PFSK-1 (cell line): ENCODE data around the gene FAM131B. TPM values are rescaled to one million over a fixed set of nuclear protein-coding genes. Genes with fewer than 3 reads are reported as not detected.

Experiments used
- FOXP2 ChIP-seq: optimal IDR thresholded peaks from 2 replicates; pipeline ENCODE3; 2011; ENCODE audit warnings: borderline replicate concordance, control low read depth, inconsistent platforms; ENCODE audit not compliant: insufficient read depth; ENCODE audit errors: extremely low read length, extremely low read depth
- POLR2AphosphoS5 ChIP-seq: IDR thresholded peaks from 2 replicates; pipeline ENCODE4 v1.6.1; 2012; ENCODE audit warnings: low read depth, mild to moderate bottlenecking, control low read depth, low read length, moderate library complexity
- SIN3A ChIP-seq: IDR thresholded peaks from 2 replicates; pipeline ENCODE4 v1.6.1; 2012; ENCODE audit warnings: mild to moderate bottlenecking, low read length, moderate library complexity, borderline replicate concordance; ENCODE audit not compliant: insufficient read depth
- TAF1 ChIP-seq: IDR thresholded peaks from 2 replicates; pipeline ENCODE4 v1.6.1; 2012; ENCODE audit warnings: low read length, control low read depth, borderline replicate concordance; ENCODE audit not compliant: insufficient read depth
- polyA plus RNA-seq: library from polyadenylated mRNA; unstranded; fragments of >200 nt; gene quantifications from one replicate; pipeline ENCODE4 v1.2.1, GENCODE V29; 2012; ENCODE audit warnings: low read depth, missing spikeins; ENCODE audit not compliant: insufficient read length
- TF ChIP-seq, protein P1 (sequence below), 2 experiments: IDR thresholded peaks; 2 replicates each; pipeline versions ENCODE4 v1.6.1 to v1.8.0; 2011 to 2012; ENCODE audit warnings: low read depth in 2 of 2, low read length in 2 of 2, control low read depth in 1 of 2, inconsistent platforms in 1 of 2, mild to moderate bottlenecking in 1 of 2, moderate library complexity in 1 of 2; ENCODE audit not compliant: insufficient read depth in 1 of 2

Gene FAM131B
- 0.15 TPM for polyA plus RNA-seq

DNA sequence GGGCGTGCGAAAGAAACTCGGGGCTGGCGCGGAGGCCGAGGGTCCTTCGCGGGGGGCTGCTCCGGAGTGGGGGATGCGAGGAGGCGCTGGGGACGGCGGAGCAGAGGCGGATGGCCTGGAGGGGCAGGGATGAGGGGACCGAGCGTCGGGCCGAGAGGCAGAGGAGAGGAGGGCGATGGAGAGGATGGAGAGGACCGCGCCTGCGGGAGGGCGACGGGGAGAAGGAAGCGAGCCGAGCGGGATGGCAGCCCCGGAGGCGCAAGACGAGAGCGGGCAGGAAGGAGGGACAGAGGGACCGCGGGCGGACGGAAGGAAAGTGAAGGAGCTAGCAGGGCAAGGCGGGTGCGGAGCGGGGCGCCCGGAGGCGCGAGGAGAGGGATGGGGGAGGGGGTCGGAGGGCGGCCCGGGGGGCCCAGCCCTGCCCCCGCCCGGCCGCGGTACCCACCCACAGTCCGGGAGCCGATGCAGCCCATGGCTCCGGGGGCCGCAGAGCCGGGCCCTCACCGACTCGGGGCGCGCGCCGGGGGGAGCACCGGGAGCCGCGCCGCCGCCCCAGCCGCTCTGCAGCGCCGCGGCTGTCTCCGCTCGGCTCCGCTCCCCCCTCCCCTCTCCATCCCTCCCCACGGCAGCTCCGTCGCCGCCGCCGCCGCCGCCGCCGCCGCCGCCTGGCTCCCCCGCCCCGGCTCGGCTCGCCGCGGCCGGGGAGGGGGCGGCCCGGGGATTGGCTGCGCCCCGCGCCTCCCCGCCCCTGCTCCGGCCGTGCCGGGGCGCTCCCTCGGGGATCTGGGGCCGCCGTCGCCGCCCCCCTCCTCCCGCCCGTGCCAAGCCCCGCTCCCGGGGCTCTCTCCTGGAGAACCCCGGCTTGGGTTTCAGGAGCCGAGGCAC is at the start of gene FAM131B:
Gene FAM131B, minus strand, starts transcription at position 583 of the 885 bp plus-strand sequence. Its CDS starts 110 bp downstream, at position 473.
- TF ChIP-seq TAF1 (no peak), FOXP2 (no peak), POLR2AphosphoS5 (no peak), SIN3A (no peak)
- TF ChIP-seq, protein P1, sequence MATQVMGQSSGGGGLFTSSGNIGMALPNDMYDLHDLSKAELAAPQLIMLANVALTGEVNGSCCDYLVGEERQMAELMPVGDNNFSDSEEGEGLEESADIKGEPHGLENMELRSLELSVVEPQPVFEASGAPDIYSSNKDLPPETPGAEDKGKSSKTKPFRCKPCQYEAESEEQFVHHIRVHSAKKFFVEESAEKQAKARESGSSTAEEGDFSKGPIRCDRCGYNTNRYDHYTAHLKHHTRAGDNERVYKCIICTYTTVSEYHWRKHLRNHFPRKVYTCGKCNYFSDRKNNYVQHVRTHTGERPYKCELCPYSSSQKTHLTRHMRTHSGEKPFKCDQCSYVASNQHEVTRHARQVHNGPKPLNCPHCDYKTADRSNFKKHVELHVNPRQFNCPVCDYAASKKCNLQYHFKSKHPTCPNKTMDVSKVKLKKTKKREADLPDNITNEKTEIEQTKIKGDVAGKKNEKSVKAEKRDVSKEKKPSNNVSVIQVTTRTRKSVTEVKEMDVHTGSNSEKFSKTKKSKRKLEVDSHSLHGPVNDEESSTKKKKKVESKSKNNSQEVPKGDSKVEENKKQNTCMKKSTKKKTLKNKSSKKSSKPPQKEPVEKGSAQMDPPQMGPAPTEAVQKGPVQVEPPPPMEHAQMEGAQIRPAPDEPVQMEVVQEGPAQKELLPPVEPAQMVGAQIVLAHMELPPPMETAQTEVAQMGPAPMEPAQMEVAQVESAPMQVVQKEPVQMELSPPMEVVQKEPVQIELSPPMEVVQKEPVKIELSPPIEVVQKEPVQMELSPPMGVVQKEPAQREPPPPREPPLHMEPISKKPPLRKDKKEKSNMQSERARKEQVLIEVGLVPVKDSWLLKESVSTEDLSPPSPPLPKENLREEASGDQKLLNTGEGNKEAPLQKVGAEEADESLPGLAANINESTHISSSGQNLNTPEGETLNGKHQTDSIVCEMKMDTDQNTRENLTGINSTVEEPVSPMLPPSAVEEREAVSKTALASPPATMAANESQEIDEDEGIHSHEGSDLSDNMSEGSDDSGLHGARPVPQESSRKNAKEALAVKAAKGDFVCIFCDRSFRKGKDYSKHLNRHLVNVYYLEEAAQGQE (IDR thresholded peaks at IDR 0.05; ENCODE audit: insufficient read depth in 1 of 2, low read depth in 2 of 2, low read length in 2 of 2) = no peak

DNA sequence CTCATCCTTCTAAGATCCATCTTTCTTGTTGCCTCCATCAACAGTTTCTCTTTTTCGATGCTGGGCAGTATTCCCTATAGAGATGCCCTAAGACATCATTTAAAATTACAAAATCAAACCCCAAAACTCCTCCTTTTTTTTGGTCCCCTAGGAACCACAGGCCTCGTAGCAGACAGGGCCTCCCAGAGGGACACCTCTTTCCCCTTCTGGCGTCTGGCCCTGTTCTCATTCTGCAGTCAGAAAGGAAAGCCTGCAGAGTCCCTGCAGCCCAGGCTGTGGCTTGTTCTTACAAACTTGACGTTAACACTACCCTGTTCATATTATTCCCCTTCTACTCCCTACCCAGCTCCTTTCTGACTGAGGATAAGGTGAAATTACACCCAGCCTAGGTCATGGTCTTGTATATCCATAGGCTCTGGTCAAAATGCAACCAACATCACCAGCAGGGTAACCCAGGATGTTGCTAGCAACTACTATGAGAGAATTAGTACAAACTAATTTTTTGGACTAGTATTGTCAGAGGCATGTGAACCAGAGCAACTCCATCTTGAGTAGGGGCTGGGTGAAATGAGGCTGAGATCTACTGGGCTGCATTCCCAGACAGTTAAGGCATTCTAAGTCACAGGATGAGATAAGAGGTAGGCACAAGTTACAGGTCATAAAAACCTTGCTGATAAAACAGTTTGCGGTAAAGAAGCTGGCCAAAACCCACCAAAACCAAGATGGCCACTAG is 49.6 kb upstream of the FAM131B start:
- TF ChIP-seq, protein P1 (IDR thresholded peaks at IDR 0.05; ENCODE audit: insufficient read depth in 1 of 2, low read depth in 2 of 2, low read length in 2 of 2) = no peak
- TF ChIP-seq TAF1 (no peak), POLR2AphosphoS5 (no peak), SIN3A (no peak), FOXP2 (no peak)

DNA sequence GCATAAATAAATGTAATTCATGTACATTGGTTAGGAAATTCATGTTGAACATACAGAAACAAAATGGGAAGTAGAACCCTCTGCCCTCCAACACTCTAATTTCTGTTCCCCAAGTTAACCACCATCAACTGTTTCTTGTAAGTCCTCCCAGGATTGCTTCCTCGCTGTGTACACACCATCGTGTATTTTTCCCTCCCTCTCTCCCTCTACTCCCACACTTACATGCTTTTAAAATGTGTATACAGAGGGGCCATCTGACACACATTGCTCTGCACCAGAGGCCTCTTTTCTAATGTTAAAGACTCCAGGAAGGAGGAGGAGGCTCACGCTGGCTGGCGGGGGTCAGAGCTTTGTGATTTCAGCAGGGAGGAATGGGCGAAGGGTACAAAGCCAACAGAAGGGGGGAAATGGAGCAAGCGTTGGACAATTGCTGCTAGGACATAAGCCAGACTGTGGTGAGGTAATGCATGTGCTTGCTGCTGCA is 48.0 kb upstream of the FAM131B start:
- TF ChIP-seq SIN3A = no peak
- no peak for TF ChIP-seq TAF1
- TF ChIP-seq POLR2AphosphoS5 = no peak
- no peak for TF ChIP-seq FOXP2
- TF ChIP-seq, protein P1 (IDR thresholded peaks at IDR 0.05; ENCODE audit: insufficient read depth in 1 of 2, low read depth in 2 of 2, low read length in 2 of 2) = no peak

DNA sequence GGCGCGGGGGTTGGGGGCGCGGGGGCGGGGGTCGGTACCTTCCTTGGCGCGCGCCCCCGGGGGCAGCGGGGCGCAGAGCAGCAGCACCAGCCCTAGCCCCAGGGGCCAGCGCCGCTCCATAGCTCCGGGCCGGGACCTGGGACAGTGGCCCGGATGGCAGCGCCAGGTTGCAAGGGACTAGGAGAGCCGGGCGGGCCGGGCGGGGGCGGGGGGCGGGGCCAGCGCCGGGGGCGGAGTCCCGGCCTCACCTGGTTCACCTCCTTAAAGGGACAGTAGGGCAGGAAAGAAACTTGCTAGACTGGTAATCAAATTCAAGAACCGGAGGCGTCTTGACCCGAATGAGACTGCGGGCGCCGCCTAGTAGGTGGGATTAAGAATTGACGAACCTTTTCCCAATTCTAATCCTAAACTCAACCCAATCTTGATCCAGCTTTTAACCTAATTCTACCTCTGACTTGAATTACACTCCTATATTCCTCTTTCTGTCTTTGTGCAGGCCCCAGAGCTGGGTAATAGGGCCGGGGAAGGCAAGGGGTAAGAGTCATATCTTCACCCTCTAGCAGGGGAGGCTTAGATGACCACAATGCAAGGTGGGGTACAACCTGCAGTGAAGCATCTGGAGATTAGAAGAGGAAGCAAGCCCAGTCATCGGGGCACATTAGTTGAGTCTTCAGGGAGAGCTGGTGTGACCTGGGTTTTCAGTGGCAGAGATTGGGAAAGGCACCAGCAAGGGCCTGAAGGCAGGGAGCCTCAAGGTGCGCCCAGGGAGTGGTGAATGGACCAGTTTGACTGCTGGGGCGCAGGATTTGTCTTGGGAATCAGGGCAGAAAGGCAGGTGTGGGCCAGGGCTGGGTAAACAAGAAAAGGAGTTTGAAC is 46.4 kb upstream of the FAM131B start, which contains the start of gene EPHA1:
Gene EPHA1, minus strand, starts transcription at position 171 of the 876 bp plus-strand sequence. Its CDS starts 51 bp downstream, at position 120.
- TF ChIP-seq POLR2AphosphoS5 (no peak), TAF1 (no peak), SIN3A (no peak), FOXP2 (no peak)
- TF ChIP-seq, protein P1 (IDR thresholded peaks at IDR 0.05; ENCODE audit: insufficient read depth in 1 of 2, low read depth in 2 of 2, low read length in 2 of 2) = no peak
